HG03095 (cell line): ENCODE results near the gene CPSF3.

ENCODE experiments used
- ATAC-seq: cut with Tn5 transposase; IDR thresholded peaks from one replicate; pipeline ENCODE4 v1.9.1; 2021; ENCODE audit warnings: moderate library complexity; ENCODE audit not compliant: unreplicated experiment

Gene CPSF3

DNA sequence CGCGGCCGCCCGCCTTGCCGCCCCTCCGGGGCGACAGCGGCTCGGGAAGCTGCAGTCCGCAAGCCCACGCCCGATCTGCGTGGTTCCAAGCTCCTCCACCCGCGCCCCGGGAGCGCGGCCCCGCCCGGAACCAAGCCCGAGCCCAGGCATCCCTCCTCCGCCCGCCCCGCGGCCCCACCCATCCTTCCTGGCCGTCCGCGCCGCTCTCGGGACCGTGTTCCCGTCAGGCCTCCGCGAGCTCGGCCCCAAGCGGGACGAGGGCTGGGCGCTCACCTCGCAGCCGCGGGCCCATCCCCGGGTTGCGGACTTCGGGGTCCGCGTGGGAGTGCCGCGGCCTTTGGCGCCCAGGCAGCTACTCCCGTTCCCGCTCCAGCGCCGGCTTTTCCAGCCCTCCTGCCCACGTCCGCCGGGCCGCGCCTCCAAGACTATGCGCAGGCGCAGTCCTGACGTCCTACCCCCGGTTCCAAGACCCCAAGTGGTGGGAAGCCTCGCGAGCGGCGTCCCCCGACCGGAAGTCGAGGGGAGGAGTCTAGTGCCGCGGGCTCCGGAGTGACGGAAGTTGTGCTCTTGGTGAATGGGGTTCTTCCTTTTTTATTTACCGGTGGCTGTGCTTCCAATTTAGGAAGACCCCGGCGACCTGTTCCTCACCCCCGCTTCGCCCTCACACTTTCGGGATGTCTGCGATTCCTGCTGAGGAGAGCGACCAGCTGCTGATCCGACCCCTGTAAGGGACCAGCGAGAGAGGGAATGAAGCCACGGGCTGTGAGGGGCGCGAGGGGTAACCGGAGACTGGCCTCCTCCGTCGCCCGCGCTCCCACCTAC is at the start of gene CPSF3, which contains the start of gene ITGB1BP1:
Gene CPSF3, plus strand, starts transcription at position 555 of the 822 bp plus-strand sequence. Its CDS starts 120 bp downstream, at position 675.
Gene ITGB1BP1, minus strand, starts transcription at position 429 of the 822 bp plus-strand sequence. CDS start 4,831 bp downstream, outside the sequence.
- peak; percentile 81 for ATAC-seq

GRCh38 chr2:9374071-9374730 is 49.3 kb upstream of the CPSF3 start:
- no peak for ATAC-seq

DNA sequence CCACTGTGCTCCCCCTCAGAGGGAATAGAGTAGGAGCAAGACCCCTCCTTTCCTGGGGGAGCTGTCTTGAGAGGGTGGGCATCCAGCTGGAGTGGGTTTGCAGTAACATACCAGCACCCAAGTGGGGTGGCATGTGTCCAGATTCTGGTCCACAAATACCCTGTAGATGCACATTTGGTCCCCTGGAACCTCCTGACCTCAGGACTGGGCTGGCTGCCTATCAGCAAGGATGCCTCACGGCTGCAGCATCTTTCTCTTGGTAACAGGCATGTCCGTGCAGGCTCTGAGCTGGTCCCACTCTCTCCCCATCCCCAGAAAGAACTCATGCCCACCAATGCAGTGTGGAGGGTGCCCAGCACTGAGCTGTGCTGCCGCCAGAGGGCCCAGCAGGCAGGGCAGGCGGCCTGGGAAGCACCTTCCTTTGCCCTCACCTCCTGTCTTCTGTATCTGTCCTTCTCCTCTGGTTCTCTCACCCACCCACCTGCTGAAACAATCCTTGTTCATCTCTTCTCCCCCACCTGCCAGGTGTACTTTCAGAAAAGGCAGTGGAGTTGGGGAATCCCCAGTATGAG is 47.5 kb upstream of the CPSF3 start:
- no peak for ATAC-seq

DNA sequence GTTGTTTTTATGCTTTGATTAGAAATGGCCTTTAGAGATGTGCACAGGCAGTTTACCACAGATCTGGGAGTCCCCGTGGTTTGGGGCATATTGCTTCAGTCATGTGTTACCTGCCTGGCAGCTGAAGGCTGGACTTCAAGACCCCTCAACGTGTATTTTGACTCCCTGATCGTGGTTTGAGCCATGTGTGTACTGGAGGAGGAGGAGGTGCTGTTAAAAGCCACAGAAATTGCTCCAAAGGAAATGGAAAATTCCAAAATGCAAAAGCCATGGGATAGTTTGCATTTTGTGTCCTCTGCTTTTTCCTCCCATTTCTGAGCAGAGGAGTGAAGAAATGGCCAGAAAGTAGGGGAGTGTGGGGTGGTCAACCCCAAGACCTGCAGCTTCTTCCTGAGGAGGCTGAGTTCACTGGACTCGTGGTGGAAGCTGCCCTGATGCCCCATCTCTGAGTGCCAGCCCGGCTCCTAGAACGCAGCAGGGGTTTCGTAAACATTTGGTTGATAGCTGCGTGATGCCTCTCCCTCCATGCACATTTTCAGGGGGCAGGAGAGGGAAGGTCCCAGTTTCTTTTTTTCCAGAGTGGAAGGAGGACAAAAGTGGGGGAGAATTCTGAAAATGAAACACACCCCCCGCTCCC is 45.9 kb upstream of the CPSF3 start:
- no peak for ATAC-seq

DNA sequence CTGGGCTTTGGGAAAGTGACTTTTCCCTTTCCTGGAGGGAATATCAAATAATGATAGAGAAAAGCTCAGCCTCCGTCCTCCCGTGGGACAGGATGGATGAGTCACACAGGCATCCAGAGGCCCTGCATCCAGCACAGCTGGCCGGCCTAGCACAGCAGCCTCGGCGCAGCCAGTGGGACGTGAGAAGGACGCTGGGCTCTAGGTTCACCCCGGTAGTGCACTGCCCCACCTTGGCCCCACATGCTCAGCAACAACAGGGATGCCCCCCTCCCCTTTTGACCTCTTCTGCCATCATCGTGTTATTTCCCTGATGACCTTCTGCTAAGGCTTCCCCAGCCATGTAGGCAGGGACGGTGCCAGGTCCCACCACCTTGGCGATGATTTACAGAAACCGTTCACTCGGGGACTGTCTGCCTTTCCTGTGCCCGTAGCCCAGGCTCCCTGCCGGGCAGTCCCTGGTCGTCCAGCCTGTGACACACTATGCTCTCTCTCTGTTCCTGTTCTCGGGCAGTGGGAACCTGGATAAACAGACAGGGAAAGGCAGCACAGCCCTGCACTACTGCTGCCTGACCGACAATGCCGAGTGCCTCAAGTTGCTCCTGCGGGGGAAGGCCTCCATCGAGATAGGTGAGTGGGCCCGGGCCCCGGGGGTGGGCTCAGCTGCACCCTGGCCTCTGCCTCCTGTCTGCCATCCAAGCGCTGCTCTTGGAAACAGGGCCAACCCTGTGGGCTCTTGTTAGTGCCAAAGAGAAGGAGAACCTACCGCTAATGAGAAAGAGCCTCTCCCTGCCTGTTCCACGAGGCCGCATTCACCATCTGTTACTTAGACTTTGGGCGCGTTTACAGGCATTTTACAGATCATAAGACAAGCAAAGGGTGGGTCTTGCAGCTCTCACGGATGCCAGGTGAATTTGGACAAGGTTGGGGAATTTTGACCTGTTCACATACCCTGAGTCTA is 44.7 kb upstream of the CPSF3 start:
- ATAC-seq: no peak

GRCh38 chr2:9379391-9379755 is 44.1 kb upstream of the CPSF3 start:
- no peak for ATAC-seq

- ATAC-seq: no peak
These were observed 42.5 kb upstream of the CPSF3 start for GRCh38 chr2:9380702-9381628.

DNA sequence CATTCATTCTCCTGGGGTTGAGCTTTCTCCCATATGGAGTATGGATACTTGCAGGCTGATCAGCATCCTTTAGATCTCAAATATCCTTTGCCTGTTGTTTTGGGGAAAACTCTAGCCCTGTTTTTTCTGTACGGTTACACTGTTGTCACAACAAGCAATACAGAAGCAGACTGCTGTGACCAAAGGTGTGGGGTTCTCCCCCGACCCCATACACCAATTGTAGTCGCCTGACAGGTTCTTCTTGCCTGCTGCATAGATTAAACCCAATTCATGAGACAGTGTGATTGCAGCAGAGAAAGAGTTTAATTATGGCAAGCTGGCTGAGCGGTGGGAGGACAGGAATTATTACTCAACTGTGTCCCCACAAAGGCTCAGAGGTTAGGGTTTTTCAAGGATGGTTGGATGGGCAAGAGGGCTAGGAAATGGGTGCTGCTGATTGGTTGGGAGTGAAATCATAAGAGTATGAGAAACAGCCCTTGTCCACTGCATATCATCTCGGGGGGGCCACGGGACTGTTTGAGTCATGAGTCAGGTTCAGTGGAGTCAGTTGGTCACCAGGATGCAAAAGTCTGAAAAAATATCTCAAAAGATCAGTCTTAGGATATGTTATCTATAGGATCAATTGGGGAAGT is 40.7 kb upstream of the CPSF3 start:
- no peak for ATAC-seq

- ATAC-seq: no peak
These were observed 38.9 kb upstream of the CPSF3 start for GRCh38 chr2:9384521-9384920.

- ATAC-seq: no peak
These were observed 37.6 kb upstream of the CPSF3 start for GRCh38 chr2:9385841-9386240.

DNA sequence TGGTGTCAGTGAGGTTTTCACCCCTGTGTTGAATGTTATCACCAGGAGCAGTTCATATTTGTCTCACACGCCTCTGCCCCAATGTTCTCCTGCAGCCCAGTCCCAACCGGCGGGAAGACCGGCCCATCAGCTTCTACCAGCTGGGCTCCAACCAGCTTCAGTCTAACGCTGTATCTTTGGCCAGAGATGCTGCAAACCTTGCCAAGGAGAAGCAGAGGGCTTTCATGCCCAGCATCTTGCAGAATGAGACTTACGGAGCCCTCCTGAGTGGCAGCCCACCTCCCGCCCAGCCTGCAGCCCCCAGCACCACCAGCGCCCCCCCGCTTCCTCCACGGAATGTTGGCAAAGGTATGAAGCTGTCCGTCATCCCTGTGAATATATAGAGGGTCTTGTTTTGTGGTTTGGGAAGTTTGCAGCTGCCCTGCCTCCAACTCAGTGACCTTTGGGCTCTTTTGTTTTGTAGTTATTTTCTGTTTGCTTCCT is 35.2 kb upstream of the CPSF3 start:
- ATAC-seq: no peak

GRCh38 chr2:9388950-9389911 is 34.2 kb upstream of the CPSF3 start:
- no peak for ATAC-seq

- no peak for ATAC-seq
These were observed 33.2 kb upstream of the CPSF3 start for GRCh38 chr2:9390151-9390850.

GRCh38 chr2:9390991-9391390 is 32.5 kb upstream of the CPSF3 start:
- no peak for ATAC-seq

DNA sequence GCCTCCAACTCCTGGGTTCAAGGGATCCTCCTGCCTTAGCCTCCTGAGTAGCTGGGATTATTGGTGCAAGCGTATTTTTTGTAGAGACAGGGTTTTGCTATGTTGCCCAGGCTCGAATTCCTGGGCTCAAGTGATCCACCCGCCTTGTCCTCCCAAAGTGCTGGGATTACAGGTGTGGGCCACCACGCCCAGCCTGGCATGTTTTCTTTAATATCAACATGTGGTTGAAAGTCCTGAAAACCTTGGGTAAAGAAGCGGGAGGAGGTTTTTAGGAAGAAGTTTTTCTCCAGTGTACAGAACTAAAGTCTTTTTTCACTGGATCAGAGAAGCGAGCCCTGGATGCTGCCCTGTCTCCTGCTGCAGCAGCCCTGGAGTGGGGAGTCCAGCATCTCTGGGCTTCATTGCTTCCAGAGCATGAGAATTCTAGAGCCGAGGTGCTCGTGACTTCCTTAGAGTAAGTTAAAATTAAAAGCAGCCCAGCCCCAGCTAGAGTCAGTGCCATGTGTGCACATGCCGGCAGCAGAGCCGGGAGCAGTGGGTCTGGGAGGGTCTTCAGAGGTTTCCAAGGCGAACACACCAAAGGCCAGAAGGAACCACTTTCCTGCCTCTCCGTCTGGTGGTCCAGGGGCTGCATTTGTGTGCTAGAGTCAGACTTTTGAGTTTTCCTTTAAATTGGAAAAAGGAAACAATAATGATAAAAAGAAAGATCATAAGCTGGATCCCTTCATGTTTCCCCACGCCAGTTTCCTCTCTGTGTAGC is 31.3 kb upstream of the CPSF3 start:
- no peak for ATAC-seq
